GM12891 (cell line): ENCODE data around the gene DUSP6.

ENCODE experiments used
- POLR2A ChIP-seq: IDR thresholded peaks from 2 replicates; pipeline ENCODE4 v1.6.1; 2011; ENCODE audit warnings: low read depth, low read length, control low read depth
- POLR2AphosphoS5 ChIP-seq: IDR thresholded peaks from 2 replicates; pipeline ENCODE4 v1.6.1; 2011; ENCODE audit warnings: low read depth, low read length, control low read depth

- no peak for TF ChIP-seq POLR2AphosphoS5
- TF ChIP-seq POLR2A = no peak
These were observed 28.6 kb downstream of the DUSP6 start for GRCh38 chr12:89323568-89324218.
